GM21576 (cell line): ENCODE data around the gene SRPRA.
"Not testable (repeated sequence)": the region's sequence is repeated elsewhere in the genome, so short reads cannot be mapped to it uniquely, and the experiment has no call there.

Source experiments
- ATAC-seq: cut with Tn5 transposase; IDR thresholded peaks from one replicate; pipeline ENCODE4 v1.9.1; 2021; ENCODE audit warnings: mild to moderate bottlenecking, moderate library complexity; ENCODE audit not compliant: unreplicated experiment

SRPRA gene

DNA sequence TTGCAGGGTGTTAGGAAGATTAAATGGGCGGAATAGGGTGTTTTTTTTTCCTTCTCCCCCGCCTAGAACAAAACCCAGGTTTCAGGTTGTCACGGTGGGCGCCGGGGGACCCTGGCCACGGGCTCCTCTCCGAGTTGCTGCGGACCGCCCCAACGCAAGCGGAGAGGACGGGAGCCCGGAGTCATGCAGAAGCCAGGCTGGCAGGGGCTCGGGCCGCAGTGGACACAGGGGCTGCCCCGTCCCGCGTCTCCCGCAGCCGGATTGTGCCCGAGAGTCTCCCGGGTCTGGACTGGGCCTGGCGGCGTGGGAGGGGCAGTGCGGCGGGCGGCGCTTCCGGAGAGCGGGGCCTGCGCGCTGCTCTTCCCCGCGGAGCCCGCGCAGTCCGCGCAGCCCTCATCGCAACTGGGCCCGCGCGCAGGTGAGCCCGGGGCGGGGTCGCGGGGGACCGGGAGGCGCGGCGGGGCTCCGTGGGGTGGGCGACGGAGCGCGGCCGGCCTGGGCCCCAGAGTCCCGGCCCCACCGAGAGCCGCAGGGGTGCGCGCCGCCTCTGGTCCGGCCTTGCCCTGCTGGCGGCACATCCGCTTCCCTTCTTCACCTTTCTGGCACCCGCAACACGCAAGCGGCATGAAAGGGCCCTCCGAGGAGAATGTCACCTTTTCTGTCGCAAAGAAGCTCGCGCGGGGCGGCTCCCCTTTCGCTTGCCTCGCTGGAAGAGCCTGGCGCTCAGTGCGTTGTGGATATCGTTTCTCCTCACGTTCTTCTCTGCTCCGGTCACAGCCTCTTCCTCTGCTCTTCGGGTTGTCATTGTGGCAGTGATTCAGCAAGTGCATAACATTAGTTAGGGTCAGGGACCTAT lies 14.3 kb upstream of the SRPRA start, which contains the start of gene TIRAP:
Gene TIRAP, plus strand, starts transcription at position 358 of the 856 bp plus-strand sequence. CDS start 7,802 bp downstream, outside the sequence.
- ATAC-seq = peak; percentile 54

DNA sequence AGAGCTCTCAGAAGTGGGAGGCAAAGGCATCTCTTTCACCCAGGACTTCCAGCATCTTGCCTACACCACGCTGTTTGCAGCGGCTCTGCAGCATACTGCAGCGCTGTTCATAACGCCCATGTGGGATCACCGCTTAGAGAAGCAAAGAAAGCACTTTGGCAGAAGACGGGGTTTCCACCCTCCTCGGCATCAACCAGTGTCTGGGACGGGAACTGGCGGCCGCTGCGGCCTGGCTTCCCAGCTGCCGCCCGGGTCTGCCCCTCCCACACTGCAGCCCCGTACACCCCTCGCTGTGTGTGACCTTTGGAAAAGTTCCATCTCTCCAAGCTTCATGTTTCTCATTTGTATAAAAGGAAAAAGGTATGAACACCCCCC lies 13.7 kb upstream of the SRPRA start:
- no peak for ATAC-seq

DNA sequence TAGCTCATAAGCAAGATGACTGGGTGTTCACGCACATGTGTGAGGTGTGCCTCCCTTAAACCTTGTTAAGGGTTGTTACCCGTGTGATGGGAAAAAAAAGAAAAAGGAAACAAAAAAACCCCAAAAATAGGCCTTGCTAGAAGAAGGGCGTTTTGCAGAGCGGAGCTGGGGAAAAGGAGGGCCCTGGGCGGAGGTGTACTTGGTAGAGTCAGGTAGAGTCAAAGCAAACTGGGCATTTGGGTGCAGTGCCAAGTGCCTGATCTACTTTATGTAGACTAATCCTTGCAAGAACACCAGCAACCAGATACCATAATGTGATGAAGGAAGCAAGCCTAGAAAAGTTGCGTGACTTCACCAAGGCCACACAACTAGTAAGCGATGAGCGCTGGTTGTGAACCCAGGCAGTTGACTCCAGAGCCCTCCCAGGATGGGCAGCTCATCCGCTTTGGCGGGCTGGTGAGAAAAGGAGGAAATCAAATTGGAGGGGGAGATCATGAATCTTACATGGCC lies 13.0 kb upstream of the SRPRA start:
- no peak for ATAC-seq

- ATAC-seq = no peak
Observed at GRCh38 chr11:126281245-126281644, 12.6 kb upstream of the SRPRA start.

GRCh38 chr11:126280595-126280994 lies 11.9 kb upstream of the SRPRA start:
- ATAC-seq = no peak

GRCh38 chr11:126279191-126279590 lies 10.5 kb upstream of the SRPRA start:
- no peak for ATAC-seq

GRCh38 chr11:126277780-126278179 lies 9.1 kb upstream of the SRPRA start:
- ATAC-seq = no peak

DNA sequence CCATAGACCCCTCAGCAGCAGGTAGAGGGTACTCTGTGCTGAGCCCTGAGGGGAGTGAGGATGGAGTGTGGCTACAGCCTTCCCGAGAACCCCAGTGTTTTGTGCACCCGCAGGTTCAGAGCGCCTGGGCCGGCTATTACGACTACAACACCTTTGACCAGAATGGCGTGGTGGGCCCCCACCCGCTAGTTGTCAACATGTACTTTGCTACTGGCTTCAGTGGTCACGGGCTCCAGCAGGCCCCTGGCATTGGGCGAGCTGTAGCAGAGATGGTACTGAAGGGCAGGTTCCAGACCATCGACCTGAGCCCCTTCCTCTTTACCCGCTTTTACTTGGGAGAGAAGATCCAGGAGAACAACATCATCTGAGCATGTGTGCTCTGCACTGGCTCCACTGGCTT lies 8.6 kb upstream of the SRPRA start:
- no peak for ATAC-seq

GRCh38 chr11:126268361-126268707 lies 361 bp downstream of the SRPRA start:
- no peak for ATAC-seq

- no peak for ATAC-seq
Observed at GRCh38 chr11:126267650-126268049, 1.0 kb downstream of the SRPRA start.

DNA sequence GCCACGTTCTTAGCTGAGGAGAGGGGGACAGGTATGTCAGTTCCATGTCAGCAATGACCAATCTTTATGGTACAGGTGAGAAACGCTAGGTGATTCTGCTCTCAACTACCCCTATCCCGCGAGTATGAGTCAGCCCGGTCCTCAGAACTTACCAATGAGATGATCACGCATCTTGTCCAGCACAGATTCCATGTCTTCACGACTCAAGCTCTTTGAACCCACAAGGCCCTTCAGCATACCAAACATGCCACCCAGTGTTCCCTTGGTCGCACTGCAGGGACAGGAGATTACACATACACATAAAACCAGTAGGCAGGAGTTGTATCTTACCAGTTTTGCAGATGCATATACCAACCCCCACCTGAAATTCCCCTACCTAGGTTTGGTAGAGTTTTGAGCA lies 2.9 kb downstream of the SRPRA start:
- no peak for ATAC-seq

DNA sequence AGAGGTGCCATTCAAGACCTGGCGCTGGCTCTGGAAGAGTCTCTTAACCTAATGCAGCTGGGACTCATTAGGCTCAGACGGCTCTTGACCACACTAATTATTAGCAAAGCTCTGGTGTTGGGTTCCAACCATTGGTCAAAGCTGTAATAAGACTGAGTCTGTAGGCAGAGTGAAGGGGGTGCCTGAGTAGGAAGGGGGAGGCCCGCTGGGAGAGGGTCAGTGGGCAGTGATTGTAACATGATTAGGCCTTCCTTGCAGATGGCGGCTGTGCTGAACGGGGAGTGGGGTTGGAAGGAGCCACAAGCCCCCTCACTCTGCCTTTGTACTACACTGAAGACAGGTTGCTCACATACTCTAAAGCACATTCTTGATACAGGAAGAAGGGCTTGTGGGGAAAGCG lies 5.2 kb downstream of the SRPRA start:
- ATAC-seq = no peak

DNA sequence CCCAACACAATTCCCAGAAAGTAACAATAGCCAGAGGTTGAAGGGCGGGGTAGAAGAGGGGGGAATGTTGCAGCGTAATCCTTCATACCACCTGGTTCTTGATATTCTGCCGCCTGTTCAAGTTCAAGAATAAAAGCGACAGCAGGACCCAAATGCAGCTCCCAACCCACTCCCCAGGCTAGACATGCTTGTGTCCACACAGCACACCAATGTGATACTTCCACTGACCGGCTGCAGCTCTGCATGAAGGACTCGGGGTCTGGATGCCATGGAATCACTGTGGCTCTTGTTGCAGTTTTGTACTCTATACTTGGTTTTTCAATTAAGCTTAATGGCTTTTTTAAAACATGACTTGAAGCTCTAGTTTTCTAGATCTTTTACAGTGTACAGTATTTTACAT lies 6.5 kb downstream of the SRPRA start:
- ATAC-seq = no peak

DNA sequence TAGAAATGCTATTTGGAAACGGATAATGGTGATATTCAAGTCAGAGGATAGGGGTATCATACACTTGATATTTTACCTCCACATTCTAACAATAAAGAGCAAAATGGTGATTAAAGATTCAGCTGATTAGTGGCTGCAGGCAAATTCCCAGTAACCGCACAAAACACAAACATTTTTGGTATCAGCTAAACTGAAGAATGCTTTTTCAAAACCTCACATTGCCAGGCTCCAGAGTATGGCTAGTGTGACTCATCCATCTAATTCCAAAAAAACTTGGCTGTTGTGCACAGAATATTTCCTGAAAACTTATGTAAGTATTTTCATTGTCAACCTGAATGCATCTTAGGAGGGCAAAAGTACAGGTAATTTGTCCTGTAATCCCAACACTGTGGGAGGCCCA lies 10.9 kb downstream of the SRPRA start:
- no peak for ATAC-seq

DNA sequence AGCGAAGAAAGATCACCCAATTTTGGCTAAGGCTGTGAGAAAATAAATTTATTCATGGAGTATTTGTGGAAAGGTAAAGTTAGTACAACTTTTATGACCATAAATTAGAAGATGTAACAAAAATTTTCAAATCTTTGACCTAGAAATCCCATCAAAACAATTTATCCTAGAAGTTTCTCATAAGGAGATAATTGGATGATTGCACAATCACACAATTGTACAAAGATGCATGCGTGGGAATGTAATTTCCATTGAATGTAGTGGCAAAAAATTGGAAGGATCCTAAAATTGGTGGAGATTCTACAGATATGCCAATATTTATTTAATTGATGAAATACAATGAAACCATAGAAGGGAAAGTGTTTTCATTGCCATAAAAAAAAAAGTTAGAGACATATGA lies 11.6 kb downstream of the SRPRA start:
- ATAC-seq = no peak

DNA sequence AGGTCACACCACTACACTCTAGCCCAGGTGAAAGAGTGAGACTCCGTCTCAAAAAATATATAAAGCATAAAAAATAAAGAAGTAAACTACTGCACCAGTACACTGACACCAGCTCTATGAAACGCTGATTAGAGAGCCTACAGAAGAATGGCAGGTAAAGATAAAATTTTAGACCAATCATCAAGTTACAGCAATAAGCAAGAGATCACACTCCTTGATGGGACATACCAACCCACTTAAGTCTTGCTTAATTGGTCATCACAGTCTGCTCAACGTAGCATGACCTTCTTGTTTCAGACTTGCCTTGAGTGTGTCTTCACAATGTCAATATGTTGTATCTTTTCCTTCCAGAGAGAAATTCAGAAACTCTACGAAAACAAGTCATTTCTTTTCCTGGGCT lies 12.5 kb downstream of the SRPRA start:
- ATAC-seq = no peak

DNA sequence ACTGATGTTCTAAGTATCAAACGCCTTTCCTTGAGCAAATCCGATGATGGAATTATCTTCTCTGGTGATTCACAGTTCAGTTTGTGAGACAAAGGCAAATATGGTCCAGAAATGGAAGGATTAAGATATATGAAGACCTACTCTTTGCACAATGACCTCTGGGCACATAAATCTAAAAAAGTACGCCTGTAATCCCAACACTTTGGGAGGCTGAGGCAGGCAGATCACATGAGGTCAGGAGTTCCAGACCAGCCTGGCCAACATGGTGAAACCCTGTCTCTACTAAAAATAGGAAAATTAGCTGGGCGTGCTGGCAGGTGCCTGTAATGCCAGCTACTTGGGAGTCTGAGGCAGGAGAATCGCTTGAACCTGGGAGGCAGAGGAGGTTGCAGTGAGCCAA lies 13.2 kb downstream of the SRPRA start:
- not testable (repeated sequence) for ATAC-seq

- no peak for ATAC-seq
Observed at GRCh38 chr11:126254819-126255218, 13.9 kb downstream of the SRPRA start.

DNA sequence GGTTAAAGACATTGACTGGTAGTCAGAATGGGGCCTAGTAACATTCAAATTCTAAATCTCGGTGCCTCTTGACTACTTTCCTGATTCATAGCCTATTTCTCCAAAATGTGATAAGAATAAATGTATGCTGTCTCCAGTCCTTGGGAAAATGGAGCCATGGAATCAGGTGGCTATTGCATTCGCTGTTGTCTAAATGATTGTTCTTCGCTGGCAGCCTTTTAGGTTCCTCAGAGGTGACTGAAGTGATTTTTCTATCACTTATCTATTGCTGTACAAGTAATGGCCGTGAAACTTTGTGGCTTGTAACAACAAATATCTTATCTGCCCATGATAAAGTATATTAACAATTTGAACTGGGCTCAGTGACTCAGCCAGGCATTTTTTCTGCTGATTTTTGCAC lies 15.4 kb downstream of the SRPRA start:
- ATAC-seq = no peak

- ATAC-seq = no peak
Observed at GRCh38 chr11:126246636-126247035, 22.1 kb downstream of the SRPRA start.

DNA sequence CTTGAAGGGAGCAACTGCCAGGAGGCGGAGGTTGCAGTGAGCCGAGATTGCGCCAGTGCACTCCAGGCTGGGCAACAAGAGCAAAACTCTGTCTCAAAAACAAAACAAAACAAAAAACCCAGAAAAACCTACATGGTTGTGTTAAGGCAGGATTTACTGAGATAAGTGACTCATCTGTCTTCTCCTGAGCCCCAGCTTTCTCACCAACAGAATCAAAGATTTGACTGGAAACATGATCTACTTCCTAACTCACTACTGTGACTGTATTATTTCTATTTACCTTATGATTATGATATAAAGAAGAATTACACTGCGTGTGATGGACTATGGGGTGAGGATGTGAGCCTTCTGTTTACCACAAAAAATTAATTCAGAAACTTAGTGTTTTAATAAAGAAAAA lies 35.3 kb downstream of the SRPRA start:
- ATAC-seq = no peak

DNA sequence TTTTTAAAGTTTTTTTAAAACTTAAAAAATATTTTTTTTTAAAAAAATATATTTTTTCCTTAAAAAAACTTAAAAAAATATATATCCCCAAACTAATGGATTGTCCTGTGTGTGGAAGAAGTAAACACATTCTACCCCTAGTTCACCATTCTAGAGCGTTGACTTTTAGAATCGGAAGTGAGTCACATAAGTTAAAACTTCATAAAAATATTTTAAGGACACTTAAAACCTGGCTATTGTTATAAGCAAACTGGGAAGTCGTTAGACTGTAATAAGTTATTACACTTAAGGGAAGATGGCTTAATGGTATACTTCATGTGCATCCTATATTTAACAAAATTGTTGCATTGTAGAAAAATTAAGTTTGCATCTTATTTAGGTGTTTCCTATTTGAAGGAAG lies 36.0 kb downstream of the SRPRA start:
- ATAC-seq = no peak
